GM21515 (cell line): Measurements from ENCODE around the gene RPL34.
"Not testable (repeated sequence)": the region's sequence is repeated elsewhere in the genome, so short reads cannot be mapped to it uniquely, and the experiment has no call there.

Source experiments
- ATAC-seq: cut with Tn5 transposase; IDR thresholded peaks from one replicate; pipeline ENCODE4 v1.9.1; 2021; ENCODE audit not compliant: unreplicated experiment

The RPL34 gene

GRCh38 chr4:108620101-108620932, at the start of gene RPL34:
Gene RPL34, plus strand, starts transcription at chr4:108620576. Its CDS starts 1,384 bp downstream, at chr4:108621960.
- peak; percentile 100 for ATAC-seq

GRCh38 chr4:108570993-108571569, 49.3 kb upstream of the RPL34 start:
- no peak for ATAC-seq

DNA sequence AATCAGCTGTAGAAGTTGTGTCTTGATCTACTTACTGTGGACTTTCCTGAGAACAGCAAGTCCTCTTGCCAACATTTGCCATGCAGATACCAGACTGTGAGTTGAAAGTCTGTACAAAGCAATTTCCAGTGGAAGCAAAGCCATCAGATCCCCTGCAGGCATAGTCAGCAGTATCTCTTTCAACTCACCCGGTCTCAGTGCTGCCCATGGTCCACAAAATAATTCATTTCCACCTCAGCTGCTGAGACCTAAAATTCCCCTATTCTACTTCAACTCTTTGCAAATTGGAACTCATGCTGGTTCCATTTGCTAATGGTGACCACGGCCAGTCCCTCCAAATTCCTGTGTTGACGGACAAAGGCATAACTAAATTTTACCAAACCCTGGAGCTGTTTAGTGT, 46.0 kb upstream of the RPL34 start:
- no peak for ATAC-seq

DNA sequence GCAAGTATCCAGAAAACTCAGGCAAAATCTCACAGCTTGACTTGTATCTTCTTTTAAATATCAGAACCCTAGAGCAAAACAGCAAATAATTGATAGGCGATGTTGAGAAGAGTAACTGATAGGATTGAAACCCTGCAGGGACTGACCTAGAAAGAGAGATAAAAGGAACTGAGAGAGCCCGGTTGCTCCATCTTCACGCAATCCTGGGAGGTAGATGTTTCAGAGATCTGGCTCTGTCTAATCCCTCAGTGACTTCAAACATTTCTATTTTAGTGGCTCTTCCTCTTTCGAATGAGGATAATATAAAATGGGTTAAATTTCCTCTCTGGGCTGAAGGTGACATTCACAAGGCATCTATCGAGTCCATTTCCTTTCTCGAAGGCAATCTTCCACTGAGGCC, 39.3 kb upstream of the RPL34 start:
- no peak for ATAC-seq

DNA sequence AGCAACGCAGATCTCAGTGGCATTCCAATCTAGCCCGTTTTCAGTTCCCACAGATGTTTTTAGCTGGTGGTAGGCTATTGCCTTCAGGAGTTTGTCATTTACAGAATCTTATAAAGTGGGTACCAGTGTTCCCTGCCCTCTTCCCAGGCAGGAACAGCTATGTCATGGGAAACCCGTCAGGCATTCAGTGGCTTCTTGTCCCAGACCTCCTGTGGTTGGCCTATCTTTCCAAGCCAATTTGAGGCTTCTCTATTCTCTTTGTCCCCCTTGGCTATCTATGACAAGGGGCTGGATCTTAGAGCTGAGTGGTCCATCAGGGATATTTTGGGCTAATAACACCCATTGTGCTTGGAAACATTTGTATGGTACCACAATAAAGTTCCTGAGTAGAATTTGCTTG, 33.6 kb upstream of the RPL34 start:
- ATAC-seq, result no peak

- ATAC-seq, result no peak
These were observed 31.5 kb upstream of the RPL34 start for GRCh38 chr4:108588878-108589277.

- ATAC-seq, result no peak
These were observed 30.4 kb upstream of the RPL34 start for GRCh38 chr4:108589961-108590360.

GRCh38 chr4:108590776-108591175, 29.6 kb upstream of the RPL34 start:
- ATAC-seq, result no peak

DNA sequence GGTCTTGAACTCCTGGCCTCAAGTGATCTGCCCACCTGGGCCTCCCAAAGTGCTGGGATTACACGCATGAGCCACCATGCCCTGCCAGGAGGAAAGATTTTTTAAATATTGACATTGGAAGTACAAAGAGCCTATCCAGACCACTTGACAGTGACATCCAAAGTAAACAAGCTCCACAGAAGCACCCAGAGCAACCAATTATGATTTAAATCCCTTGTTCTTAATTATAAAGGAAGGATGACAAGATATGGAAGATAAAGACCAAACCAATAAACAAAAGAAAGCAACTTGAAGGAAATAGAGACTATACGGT, 27.7 kb upstream of the RPL34 start:
- ATAC-seq, result no peak

DNA sequence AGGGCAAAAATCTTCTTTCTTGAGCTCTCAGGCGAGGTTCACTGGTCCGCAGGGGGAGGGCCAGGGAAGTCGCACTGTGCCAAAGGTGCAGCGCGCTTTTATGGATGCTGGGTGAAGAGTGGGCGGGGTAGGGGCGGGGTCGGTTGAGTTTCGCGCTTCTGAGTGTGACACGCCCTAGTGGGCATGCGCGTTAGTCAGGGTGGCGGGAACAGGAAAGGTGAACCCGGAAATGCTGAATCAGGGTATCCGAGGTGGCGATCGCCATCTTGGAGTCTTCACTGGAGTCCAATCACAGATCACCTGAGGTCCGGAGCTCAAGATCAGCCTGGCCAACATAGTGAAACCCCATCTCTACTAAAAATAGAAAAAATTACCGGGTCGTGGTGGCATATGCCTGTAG, 26.1 kb upstream of the RPL34 start:
- ATAC-seq, result not testable (repeated sequence)

DNA sequence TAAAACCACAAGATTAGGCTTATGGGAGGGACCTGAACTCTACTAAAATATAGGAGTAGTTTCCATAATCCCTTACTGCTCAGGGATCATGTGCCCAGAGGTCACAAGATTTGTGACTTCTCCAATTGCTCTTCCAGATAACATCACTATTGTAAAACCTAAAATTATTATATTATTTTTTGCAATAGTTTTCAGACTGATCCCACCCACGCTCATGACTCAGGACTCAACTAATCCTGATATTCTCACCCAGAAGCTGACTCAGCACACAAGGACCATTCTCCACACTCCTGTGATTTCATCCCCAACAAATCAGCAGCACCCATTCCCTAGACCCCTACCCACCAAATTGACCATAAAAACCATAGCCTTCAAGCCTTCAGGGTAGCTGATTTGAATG, 24.0 kb upstream of the RPL34 start:
- ATAC-seq, result no peak

GRCh38 chr4:108601106-108601505, 19.3 kb upstream of the RPL34 start:
- no peak for ATAC-seq

GRCh38 chr4:108601532-108601931, 18.8 kb upstream of the RPL34 start:
- no peak for ATAC-seq

GRCh38 chr4:108602163-108602562, 18.2 kb upstream of the RPL34 start:
- ATAC-seq, result no peak

GRCh38 chr4:108607079-108607815, 13.1 kb upstream of the RPL34 start:
- no peak for ATAC-seq

- ATAC-seq, result no peak
These were observed 9.0 kb upstream of the RPL34 start for GRCh38 chr4:108611365-108611764.

DNA sequence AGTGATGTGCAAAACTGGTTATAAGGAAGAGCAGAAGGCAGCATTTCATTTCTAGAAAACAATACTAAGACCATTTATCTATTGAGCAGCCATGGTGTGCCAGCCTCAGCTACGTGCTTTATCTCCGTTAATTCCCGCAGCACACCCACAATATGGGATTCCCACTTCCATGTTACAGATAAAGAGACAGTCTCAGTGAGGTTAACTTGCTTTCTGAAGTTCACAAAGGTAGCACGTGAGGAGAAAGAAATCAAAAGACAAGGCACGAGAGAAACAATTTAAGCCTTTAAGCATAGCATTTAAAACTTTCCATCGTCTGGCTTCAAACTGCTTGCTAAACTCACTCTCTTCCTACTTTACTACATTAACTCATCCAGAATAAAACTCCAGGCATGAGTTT, 8.0 kb upstream of the RPL34 start:
- ATAC-seq, result no peak

DNA sequence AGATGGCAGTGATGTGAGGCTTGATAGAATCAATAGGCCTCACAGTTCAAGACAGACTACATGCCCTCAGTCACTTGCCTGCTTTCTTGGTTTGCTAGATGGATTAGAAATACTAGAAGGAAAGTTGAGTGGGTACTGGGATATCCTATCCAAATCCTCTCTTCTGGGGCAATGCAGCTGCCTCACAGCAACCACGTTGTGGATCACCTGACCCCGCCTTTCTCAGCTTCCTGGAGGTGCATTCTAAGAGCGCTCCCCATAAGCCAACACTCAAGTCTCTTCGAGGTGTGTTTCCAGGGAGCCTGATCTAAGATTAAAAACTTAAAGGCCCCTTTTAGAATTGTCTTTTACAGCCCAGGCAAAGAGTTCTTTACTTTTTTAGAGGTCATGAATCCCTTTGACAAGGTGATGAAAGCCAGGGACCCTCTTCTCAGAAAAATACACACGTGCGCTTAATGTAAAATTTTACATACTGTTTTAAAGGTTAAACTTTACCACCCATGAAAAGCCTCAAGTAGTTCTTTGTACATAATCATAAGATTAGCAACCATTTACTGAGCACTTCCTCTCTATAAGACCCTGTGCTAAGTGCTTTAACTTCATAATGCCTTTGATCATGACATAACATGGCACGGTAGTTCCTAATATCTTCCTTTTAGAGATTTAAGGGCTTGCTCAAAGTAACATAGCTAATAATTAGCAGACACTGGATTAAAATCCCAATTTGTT, 840 bp upstream of the RPL34 start:
- ATAC-seq, result peak; percentile 12

DNA sequence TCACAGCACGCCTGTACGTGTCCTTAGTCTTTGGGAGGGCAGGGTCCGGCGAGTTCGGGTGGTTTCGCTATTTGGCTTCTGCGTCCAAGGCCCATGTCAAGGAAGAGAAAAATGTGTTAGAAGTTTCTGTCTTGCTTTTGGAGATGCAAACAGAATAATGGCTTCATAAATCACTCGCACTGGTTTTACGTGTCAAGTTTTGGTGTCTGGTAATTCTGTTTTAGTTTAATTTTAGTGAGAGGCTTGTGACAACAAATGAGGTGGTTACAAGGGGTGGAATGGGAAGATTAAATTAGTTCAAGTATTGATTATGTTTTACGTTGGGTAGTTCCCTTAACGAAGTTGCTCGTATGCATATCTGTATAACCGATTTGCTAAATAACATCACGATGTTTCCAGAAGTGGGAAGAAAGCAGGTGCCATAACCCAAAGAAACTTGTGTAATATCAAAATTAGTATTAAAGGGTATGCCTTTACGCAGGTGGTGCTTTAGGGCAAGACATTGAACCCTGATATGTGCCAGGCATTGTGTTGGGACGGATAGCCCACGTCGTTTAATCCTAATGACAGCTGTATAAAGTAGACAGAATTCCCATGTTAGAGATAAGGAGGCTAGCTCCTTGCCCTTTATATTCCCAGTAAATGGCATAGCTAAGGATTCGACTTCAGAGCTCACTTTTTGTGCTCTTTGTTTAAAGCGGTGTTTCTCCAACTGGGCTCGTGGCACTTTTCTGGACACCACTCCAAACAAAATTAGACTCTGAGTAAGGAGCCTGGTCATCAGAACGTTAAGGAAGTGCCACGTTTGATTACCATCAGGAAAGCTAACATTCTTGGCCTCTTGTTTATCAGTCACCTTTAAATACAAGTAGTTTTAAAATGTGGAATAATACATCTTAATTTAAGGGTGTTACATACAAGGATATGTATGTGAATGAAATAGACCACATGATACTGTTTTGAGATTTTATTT, 843 bp downstream of the RPL34 start:
- ATAC-seq, result no peak

DNA sequence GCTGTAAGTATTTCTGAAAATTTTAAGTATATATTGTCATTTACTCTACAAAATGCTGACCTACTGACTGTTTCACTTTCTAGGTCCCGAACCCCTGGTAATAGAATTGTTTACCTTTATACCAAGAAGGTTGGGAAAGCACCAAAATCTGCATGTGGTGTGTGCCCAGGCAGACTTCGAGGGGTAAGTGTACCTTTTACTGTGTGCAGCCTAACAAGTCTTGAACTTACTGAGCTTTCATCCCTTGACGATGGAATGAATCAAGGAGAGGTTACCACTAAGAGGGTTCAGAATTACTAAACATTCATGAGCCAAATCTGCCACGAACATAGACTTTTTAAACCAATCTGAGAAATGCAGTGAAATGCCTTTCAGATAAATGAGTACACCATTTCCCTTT, 1.6 kb downstream of the RPL34 start:
- ATAC-seq, result no peak
